Epithelial cell of proximal tubule (primary cell): Measurements from ENCODE around the gene COL5A1. TPM values are rescaled to one million over a fixed set of nuclear protein-coding genes. Genes with fewer than 3 reads are reported as not detected.

Experiments
- DNase-seq: peaks from one replicate; pipeline ENCODE4 v3.0.0-alpha.2; 2011; ENCODE audit warnings: low read depth
- H3K4me3 ChIP-seq: 2 replicates; pipeline ENCODE4 v1.5.1; 2011; ENCODE audit warnings: low read depth, mild to moderate bottlenecking, low read length
- CTCF ChIP-seq: conservative IDR thresholded peaks from 2 replicates; pipeline ENCODE4 v1.5.1; 2012; ENCODE audit warnings: low read depth, mild to moderate bottlenecking, low read length
- total RNA-seq: library from RNA; depleted of rRNA; stranded (reverse); fragments of >200 nt; gene quantifications from 2 replicates; pipeline ENCODE4 v1.2.3, GENCODE V29; 2015

Gene COL5A1
- total RNA-seq, 1 donor from 2014 or later: 16.0 TPM

GRCh38 chr9:134847138-134847537, 205.5 kb downstream of the COL5A1 start:
- H3K4me3 ChIP-seq: no peak overlapping the region
- DNase-seq: no peak
- no peak for TF ChIP-seq CTCF

- no peak overlapping the region for H3K4me3 ChIP-seq
Measured at GRCh38 chr9:134847752-134848432, 206.3 kb downstream of the COL5A1 start.

GRCh38 chr9:134848504-134848903, 206.9 kb downstream of the COL5A1 start:
- no peak for DNase-seq
- no peak for TF ChIP-seq CTCF
- no peak overlapping the region for H3K4me3 ChIP-seq

More at GRCh38 chr9:134847752-134848432, 206.3 kb downstream of the COL5A1 start:
- DNase-seq: no peak
- TF ChIP-seq CTCF: no peak

GRCh38 chr9:134850611-134851010, 209.0 kb downstream of the COL5A1 start:
- no peak for TF ChIP-seq CTCF
- DNase-seq: no peak
- no peak overlapping the region for H3K4me3 ChIP-seq

- DNase-seq: no peak
- H3K4me3 ChIP-seq: no peak overlapping the region
- no peak for TF ChIP-seq CTCF
Measured at GRCh38 chr9:134851020-134851419, 209.4 kb downstream of the COL5A1 start.

GRCh38 chr9:134852906-134853654, 211.5 kb downstream of the COL5A1 start:
- TF ChIP-seq CTCF: no peak
- H3K4me3 ChIP-seq: no peak overlapping the region
- DNase-seq: no peak
